NCI-H128 (cell line): ENCODE results near the gene FASTK.

Source experiments
- DNase-seq: peaks from one replicate; lab custom pipeline; 2025; ENCODE audit not compliant: unreplicated experiment; lab: John Stamatoyannopoulos, UW

FASTK gene

GRCh38 chr7:151118108-151119054, 37.8 kb upstream of the FASTK start:
- DNase-seq: no peak

- DNase-seq: no peak
These were observed 37.0 kb upstream of the FASTK start for GRCh38 chr7:151117565-151117964.

GRCh38 chr7:151116603-151117440, 36.2 kb upstream of the FASTK start:
- DNase-seq: no peak

DNA sequence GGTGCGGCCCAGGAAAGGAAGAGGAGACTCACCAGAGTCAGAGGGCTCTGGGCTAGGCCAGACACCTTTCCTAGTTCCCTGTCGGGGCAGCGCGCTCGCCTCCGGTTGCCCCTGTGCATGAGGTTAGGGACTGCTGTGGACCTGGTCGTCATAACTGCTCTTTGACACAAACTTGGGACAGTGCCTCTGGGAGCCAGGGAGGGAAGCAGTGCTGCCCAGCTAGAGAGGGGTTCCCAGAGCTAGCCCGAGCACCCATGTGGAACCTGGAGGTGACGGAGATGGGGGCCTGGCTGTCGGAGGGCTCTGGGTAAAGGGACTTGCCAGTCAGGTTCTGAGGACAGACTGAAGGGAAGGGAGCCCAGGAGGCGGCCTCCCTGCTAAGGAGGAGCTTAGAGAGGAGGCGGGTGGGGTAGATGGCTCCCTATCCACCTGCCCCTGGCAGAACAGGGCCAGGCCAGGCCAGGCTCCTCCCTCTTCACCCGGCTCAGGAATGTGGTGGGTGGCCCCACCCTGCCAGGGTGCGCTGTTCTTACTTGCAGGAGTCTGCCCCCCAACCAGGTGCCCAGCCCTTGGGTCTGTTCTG, 35.3 kb upstream of the FASTK start:
- DNase-seq: no peak

DNA sequence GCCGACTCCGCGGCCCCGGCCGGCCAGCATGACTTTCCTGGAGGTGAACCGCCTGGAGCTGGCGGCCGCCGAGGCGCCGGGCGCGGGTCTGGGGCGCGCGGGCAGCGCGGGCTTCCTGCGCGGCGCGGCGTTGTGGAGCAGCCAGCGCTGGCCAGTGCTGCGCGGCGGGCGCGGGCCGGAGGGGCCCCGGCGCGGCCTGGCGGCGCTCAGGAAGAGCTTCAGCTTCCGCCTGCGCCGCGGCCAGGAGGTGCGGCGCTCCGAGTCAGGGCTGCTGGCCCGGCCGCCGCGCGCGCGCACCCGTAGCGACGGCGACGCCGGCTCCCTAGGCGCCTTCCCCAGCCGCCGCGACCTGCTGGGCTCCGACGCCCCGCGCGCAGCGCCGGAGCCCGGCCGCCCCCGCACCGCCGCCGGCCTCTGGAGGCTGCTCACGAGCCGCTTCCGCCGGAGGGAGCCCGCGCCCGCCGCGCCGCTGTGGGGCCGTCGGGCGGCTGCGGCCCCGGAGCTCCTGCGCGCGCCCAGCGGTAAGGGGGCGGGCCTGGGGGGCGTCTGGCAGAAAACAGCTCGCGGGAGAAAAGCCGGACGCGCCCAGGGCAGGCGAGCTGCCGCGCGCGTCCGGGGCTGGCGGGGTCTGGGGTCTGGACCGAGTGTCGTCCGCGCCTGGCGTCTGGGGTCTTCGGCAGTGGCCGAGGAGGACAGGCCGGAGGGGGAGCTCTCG, 34.7 kb upstream of the FASTK start:
- DNase-seq: no peak

GRCh38 chr7:151114151-151115090, 33.8 kb upstream of the FASTK start:
- DNase-seq: no peak

DNA sequence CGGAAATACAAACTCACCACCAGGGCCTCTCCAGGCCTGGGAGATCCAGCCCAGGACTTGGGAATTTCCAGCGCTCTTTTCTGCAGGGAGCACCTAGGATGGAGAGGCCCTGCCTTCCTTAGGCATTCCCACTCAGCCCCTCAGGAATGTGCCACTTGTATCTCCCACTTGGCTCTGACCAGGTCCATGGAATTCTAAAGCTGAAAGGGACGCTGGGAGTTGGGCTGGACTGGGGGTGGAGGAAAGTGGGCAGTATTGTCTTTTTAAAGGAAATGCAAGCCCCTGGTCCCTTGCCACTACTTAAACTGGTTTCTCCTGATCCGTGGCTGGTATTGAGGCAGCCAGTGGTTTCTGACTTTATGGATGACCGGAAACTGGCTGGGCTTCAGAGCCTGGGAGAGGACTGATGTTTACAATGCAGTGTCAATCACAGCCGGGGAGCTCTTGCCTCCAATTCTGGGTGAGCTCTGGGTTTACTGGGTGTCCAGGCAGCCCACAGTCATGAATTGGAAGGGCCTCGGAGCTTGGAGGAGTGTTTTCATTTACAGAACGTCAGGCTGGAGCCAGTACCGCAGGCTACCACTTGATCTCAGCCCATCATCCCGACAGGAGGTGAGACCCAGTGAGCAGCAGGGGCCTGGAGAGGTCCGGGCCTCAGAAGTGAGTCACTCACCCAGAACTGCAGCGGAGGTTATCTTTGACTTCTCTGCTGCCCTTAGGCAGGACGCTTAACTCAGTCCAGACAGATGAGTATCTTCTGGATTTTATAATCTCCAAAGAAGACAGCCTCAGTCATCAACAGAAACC, 32.9 kb upstream of the FASTK start:
- no peak for DNase-seq

GRCh38 chr7:151110941-151111645, 30.5 kb upstream of the FASTK start:
- DNase-seq: peak; percentile 34

GRCh38 chr7:151110236-151110940, 29.8 kb upstream of the FASTK start:
- DNase-seq: no peak

DNA sequence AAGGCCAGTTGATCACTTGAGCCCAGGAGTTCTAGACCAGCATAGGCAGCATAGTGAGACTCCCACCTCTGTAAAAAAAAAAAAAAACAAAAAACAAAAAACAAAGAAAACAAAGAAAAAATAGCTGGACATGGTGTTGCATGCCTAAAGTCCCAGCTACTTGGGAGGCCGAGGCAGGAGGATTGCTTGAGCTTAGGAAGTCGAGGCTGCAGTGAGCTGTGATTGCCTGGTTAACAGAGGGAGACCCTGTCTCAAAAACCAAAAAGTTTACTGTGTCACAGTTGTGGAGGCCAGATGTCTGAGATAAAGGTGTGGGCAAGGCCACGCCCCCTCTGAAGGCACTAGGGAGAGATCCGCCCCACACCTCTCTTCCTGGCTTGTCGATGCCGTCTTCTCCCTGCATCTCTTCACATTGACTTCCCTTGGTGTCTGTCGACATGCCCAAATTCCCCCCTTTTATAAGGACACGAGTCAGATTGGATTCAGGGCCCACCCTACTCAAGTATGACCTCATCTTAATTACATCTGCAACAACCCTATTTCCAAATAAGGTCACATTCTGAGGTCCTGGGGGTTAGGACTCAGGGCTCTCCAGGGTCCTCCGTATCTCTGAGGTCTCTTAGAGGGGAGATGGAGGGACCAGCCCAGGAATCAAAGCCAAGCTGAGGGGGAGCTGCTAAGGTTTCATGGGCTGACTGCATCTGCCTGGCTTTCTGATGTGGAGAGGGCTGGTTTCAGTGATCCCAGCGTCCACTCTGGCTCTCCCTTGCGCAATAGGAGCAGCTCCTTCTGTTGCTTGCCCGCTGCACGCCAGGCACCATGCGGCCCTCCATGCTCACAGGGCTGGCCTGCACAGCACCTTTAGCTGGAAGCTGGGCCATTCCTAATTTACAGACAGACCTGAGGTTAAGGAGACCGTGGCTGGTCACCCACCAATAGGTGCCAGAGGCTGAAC, 28.8 kb upstream of the FASTK start:
- DNase-seq: no peak

GRCh38 chr7:151107882-151108281, 27.3 kb upstream of the FASTK start:
- no peak for DNase-seq

GRCh38 chr7:151104411-151105235, 24.0 kb upstream of the FASTK start:
- no peak for DNase-seq

GRCh38 chr7:151103973-151104372, 23.4 kb upstream of the FASTK start:
- DNase-seq: no peak

DNA sequence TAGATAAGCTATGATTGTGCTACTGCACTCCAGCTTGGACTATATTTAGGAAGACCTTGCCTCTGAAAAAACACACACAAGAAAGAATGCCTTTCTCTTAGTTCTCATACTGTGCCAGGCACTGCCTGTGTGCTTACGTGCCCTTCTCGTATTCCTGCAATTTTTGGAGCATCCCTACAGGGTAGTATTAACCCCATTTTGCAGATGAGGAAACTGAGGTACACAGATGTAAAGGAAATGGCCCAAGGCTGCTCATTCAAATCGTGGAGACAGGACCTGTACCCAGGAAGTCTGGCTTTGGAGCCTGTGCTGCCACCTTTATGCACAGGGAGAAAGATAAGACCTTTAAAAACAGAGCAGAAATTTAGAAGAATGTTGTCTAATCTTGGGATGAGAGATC, 22.4 kb upstream of the FASTK start:
- DNase-seq: no peak

DNA sequence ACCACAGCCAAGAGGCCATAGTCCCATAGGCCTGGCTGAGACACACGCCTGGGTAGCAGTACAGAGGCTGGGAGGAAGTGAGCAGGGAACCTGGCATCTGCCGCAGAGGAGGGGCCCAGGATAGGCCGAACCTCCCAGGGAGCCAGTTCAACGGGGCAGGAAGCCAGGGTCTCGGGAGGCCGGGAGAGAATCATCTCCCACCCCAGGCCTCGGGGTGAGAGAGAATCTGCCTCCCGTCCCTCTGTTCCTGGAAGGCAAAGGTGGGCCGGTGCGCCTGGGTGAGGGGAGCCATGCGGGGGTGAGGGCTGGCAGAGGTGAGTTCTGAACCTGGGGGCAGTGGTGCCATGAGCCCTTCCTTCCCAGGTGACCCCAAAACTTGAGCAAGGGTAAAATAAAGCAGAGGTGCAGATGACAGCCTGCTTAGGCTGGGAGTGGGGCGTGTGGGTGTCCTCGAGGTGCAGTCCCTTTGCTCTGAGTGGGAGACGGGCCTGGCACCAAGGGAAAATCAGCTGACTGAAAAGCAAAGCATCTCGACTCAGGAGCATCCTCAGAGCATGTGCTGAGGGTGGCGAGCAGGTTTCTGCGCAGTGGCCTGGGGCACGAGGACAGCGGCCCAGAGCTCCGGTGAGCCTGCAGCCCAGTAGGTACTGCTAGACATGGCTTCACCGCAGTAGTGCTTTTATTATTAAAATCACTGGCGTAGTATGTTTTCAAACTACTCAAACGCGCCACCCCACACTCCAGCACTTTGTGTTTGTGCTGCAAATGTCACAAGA, 21.2 kb upstream of the FASTK start:
- no peak for DNase-seq
